NCI-H2029 treated with DMSO at 0.1 percent for 48 hours (cell line): ENCODE data around the gene AKAP6.

ENCODE experiments used
- DNase-seq: peaks from one replicate; lab custom pipeline; 2025; lab: John Stamatoyannopoulos, UW

Gene AKAP6

DNA sequence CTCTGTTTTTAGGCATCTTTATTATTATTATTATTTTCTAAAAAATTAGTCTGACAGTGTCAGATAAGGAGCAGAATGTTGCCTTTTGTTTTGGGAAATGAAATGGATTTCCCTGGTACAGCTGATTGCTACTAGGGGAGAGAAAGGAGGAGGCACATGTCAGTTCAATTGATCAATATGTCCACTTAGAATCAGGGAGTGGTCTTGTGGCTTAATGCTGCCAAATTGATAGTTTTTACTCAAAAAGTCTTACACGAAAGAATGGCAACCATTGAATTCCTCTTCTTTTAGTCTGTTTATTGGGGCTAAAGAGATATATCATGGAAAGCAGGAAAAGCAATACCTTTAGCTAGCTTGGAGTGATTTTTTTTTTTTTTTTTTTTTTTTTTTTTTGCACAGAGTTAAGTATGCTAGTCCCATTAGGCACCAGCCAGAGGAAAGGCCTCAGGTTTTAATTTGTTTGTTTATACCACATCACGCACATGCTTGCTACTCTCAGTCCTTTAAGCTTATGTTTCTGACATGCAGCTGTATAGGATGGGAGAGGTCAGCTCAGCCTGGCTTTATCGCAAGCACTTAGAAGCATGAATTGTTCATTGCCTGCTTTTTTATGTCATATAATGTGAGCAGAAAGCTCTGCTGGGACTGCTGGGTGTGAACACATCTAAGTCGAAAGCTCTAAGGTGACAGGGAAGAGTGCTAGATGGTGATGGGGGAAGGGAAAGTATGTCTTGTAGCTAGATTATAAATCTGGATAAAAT lies 1.4 kb downstream of the AKAP6 start:
- peak; percentile 99 for DNase-seq

- DNase-seq = no peak
These were observed 2.1 kb downstream of the AKAP6 start for GRCh38 chr14:32331206-32331605.

DNA sequence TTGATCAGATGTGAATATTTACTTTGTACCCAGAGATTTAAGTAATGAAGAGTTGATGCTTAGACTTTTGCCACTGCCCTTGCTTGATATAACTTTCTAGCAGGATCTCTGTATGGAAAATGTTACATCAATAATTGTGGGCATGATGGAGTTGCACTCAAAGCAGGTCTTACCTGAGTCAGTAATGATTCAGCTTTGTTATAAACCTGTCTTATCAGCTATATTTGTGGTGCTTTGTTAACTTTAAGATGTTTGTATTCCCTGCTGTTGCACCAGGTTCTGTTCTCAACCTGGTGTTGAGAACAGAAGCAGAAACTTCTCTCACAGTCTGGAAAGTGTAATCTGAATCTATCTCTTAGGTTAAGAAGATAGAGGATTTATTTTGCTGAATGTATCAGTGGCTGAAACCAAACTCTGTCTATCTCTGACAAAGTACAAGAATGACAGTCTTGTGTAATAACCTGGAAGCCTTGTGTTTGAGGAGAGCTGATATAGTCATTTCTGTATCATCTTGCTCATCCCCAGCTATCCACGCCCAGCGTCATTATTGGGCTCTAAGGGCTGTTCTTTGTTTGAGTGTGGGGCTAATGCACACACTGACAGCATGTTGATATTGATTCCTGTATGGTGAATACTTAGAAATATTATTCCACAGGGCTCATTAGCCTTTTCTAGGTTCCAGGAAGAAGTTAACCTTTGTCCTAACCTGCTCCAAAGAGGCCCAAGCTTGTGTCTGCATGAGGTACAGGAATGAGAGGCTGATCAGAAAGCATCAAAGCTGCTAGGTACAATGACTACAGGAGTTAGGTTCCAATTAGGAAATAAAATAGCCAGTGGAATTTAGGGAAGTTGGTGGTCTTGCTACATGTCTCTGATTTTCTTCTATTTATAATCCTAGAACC lies 3.6 kb downstream of the AKAP6 start:
- DNase-seq = no peak

DNA sequence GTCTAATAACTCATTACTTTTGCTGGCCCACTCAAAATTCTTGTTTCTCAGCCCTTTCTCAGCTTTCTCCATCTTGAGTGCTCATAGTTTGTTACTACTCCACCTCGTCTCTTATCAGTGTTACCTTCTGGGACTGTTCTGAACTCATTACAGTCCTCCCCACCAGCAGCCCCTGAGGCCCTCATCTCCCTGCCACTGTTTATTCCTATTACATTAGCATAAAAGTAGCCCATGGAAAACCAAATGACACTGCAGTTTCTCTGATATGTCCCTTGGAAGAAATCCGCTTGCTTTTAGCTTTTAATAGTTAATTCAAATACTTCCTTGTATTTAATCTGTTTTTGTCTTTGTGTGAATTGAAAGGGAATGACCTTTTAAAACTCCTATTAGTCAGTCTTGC lies 7.6 kb downstream of the AKAP6 start:
- DNase-seq = no peak

DNA sequence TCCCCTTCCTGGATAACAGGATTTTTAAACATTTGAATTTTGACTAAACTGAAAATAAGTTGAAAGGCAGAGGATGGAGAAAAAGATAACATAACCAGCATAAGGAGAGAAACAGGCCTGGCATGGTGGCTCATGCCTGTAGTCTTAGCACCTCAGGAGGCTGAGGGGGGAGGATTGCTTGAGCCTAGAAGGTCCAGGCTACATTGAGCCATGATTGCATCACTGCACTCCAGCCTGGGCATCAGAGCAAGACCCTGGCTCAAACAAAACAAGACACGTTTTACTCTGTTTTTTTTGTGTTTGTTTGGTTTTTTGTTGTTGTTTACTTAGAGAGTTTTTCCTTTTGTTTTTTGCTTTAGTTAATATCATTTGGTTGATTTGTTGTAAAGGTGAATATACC lies 8.7 kb downstream of the AKAP6 start:
- DNase-seq = no peak

- no peak for DNase-seq
These were observed 10.1 kb downstream of the AKAP6 start for GRCh38 chr14:32339188-32339587.

GRCh38 chr14:32341947-32342846 lies 13.1 kb downstream of the AKAP6 start:
- no peak for DNase-seq

DNA sequence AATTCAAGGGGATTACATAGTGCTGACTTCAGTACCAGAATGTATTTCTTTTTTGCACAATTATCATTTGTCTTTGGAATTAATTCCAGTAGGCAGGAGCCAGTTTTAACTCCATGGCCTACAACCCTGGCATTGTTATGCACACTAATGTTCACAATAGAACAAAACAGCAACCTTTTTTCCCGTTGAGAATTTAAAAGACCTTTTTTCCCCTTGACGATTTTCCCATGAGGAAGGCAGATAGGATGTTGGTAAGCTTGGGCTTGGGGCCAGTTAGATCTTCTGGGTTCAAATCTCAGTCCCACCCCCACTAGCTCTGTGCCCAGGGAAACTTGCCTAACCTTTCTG lies 13.7 kb downstream of the AKAP6 start:
- no peak for DNase-seq

DNA sequence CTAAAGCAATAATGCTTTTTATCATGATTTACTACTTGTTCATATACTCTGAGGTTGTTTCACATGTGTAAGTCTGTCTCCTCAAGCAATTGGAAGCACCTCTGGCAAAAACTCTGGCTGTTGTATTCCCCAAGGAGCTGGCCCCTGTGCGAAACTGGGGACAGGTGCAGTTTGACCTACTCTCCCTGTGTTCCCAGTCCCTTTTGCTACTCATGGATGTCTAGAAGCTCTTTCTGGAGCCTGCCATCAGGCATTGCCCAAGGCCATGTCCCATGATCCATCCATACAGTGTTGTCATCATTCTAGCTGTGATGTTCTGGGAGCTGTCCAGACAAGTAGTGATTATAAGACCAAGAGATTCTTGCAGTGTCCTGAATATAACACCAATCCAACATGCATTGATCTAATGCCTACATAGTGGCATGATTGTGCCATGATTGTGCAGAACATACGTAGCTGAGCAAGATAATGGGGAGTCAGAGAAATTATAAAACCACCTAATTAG lies 14.9 kb downstream of the AKAP6 start:
- no peak for DNase-seq

GRCh38 chr14:32345311-32345791 lies 16.3 kb downstream of the AKAP6 start:
- no peak for DNase-seq

GRCh38 chr14:32349322-32349721 lies 20.2 kb downstream of the AKAP6 start:
- DNase-seq = no peak

GRCh38 chr14:32350020-32350419 lies 20.9 kb downstream of the AKAP6 start:
- no peak for DNase-seq

DNA sequence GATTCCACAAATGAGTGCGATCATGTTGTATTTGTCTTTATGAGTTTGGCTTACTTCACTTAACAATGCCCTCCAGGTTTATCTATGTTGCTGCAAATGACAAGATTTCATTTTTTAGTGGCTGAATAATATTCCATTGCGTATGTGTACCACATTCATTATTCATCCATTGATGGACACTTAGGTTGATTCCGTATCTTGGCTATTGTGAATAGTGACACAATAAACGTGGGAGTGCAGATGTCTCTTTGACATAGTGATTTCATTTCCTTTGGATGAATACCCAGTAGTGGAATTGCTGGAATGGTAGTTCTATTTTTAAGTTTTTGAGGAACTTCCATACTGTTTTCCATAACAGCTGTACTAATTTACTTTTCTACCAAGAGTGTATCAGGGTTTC lies 23.5 kb downstream of the AKAP6 start:
- DNase-seq = no peak

- peak; percentile 99 for DNase-seq
These were observed 25.6 kb downstream of the AKAP6 start for GRCh38 chr14:32354716-32355115.

DNA sequence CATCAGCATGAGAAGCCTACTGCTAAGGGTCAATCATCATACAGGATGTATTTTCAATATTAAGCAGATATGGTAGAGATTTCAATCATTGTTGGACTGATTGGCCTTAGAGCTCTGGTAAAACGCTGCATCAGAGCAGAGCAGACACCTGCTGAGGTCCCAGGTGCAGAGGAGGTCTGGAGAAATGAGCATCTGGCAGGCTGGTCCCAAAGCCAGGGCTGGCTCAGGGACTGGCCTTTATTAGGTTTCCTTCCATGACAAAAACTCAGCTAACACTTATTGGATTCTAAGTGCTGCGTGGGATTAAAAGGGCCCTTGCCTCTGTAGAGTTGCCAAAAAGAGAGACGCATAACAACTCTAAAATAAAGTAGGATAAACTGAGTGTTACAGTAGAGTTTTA lies 29.7 kb downstream of the AKAP6 start:
- peak; percentile 44 for DNase-seq

GRCh38 chr14:32361674-32362073 lies 32.6 kb downstream of the AKAP6 start:
- no peak for DNase-seq

DNA sequence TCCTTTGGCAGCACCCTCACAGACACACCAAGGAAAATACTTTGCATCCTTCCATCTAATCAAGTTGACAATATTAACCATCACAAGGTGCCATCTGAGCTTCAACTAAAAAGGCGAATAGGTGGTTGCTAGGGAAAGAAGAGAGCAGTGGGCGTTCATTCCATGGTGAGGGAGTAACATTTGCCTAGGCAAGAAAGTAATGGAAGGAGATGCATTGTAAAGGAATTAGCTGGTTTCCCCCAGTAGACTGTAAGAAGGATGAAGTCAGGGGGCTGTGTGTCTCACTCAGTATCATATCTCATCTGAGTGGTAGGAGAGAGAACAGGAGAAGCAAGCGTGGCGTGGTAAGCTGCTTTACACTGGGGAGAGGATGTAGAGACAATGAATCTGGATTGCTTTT lies 34.7 kb downstream of the AKAP6 start:
- no peak for DNase-seq

DNA sequence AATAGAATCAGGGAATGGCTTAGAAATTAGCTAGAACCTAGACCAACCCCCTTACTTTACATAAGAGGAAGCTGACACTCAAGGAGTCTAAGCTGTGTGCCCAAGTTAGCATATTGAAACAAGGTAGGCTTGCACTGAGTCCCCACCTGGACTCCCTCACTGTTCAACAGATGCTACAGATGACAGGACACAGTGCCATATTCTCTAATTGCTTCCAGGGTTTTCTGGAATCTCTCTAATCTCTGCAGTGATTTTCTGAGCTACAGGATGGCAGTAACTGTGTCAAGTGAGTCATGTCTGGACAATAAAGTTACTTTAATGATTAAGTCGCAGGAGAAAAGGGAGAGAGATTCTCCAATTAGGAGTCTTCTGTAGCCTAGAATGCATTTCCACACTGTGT lies 35.8 kb downstream of the AKAP6 start:
- no peak for DNase-seq

GRCh38 chr14:32366256-32366879 lies 37.3 kb downstream of the AKAP6 start:
- peak; percentile 99 for DNase-seq

DNA sequence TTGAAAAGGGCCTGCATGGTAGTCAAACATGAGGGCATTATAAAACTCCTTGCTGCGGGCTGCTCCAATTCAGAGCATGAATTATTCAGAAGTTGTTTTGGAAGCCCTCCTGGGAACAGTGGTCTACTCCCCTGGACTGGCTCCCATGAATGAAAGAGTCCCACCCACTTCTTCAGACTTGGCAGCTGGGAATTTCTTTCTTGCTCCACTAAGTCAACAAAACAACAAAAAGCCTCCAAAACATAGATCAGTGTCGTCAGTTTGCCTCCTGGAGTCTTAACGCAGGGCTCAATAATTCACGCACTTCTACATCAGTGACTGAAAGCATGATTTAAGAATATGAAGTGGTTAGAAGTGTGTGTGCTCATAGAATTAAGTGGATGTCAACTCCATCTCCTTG lies 37.9 kb downstream of the AKAP6 start:
- peak; percentile 79 for DNase-seq

- DNase-seq = no peak
These were observed 38.4 kb downstream of the AKAP6 start for GRCh38 chr14:32367516-32367915.

- DNase-seq = no peak
These were observed 39.0 kb downstream of the AKAP6 start for GRCh38 chr14:32368107-32368506.
